GM19351 (cell line): ENCODE data around the gene NTM.
A peak's percentile ranks its signal among the peaks of the same experiment; 100 is the strongest.
"Not testable (repeated sequence)": the region's sequence is repeated elsewhere in the genome, so short reads cannot be mapped to it uniquely, and the experiment has no call there.

Experiments used
- ATAC-seq: cut with Tn5 transposase; IDR thresholded peaks from one replicate; pipeline ENCODE4 v1.9.1; 2021; ENCODE audit warnings: mild to moderate bottlenecking, moderate library complexity; ENCODE audit not compliant: unreplicated experiment

The NTM gene

GRCh38 chr11:131663405-131664200 lies 293.2 kb downstream of the NTM start:
- no peak for ATAC-seq

GRCh38 chr11:131664293-131664692 lies 293.9 kb downstream of the NTM start:
- ATAC-seq, result no peak

GRCh38 chr11:131664816-131665215 lies 294.4 kb downstream of the NTM start:
- ATAC-seq, result no peak

- no peak for ATAC-seq
These were observed 295.0 kb downstream of the NTM start for GRCh38 chr11:131665344-131665968.

- no peak for ATAC-seq
These were observed 295.6 kb downstream of the NTM start for GRCh38 chr11:131666006-131666405.

GRCh38 chr11:131666617-131667016 lies 296.2 kb downstream of the NTM start:
- no peak for ATAC-seq

GRCh38 chr11:131667566-131667965 lies 297.2 kb downstream of the NTM start:
- no peak for ATAC-seq

- peak; percentile 86 for ATAC-seq
These were observed 298.3 kb downstream of the NTM start for GRCh38 chr11:131668500-131669400.

GRCh38 chr11:131669401-131669780 lies 299.0 kb downstream of the NTM start:
- ATAC-seq, result no peak

- no peak for ATAC-seq
These were observed 300.5 kb downstream of the NTM start for GRCh38 chr11:131670876-131671275.

GRCh38 chr11:131671320-131671719 lies 300.9 kb downstream of the NTM start:
- ATAC-seq, result no peak

- ATAC-seq, result no peak
These were observed 301.3 kb downstream of the NTM start for GRCh38 chr11:131671734-131672133.

GRCh38 chr11:131672191-131672590 lies 301.8 kb downstream of the NTM start:
- no peak for ATAC-seq

- peak; percentile 90 for ATAC-seq
These were observed 303.8 kb downstream of the NTM start for GRCh38 chr11:131674051-131674755.

- no peak for ATAC-seq
These were observed 304.9 kb downstream of the NTM start for GRCh38 chr11:131675121-131675888.

- ATAC-seq, result no peak
These were observed 307.5 kb downstream of the NTM start for GRCh38 chr11:131677828-131678470.

GRCh38 chr11:131678658-131679340 lies 308.4 kb downstream of the NTM start:
- no peak for ATAC-seq

GRCh38 chr11:131680448-131680847 lies 310.0 kb downstream of the NTM start:
- not testable (repeated sequence) for ATAC-seq

GRCh38 chr11:131681920-131682319 lies 311.5 kb downstream of the NTM start:
- no peak for ATAC-seq
